ENCODE results near the gene FGFR4. TPM values are rescaled to one million over a fixed set of nuclear protein-coding genes. Genes with fewer than 3 reads are reported as not detected.

Gene FGFR4
- total RNA-seq, 2 experiments from 2014 or later: 1.4 to 1.5 TPM

GRCh38 chr5:177107159-177107558 lies 20.4 kb downstream of the FGFR4 start:
- H3K9me3 Mint-ChIP-seq: no peaks in the 10 kb centered on the region
- no peak for DNase-seq
- no peak overlapping the region for H3K27ac Mint-ChIP-seq
- no peaks in the 10 kb centered on the region for H3K27me3 Mint-ChIP-seq
- H3K4me3 Mint-ChIP-seq: no peak overlapping the region
- peaks cover 4% of the 10 kb centered on the region for H3K4me1 Mint-ChIP-seq
- no peaks in the 10 kb centered on the region for H3K36me3 Mint-ChIP-seq

GRCh38 chr5:177109810-177110209 lies 23.1 kb downstream of the FGFR4 start:
- no peak for DNase-seq
- H3K9me3 Mint-ChIP-seq: no peaks in the 10 kb centered on the region
- no peak overlapping the region for H3K27ac Mint-ChIP-seq
- peaks cover 6% of the 10 kb centered on the region for H3K4me1 Mint-ChIP-seq
- no peak overlapping the region for H3K4me3 Mint-ChIP-seq
- H3K36me3 Mint-ChIP-seq: no peaks in the 10 kb centered on the region
- no peaks in the 10 kb centered on the region for H3K27me3 Mint-ChIP-seq

GRCh38 chr5:177111720-177112394 lies 25.1 kb downstream of the FGFR4 start:
- Mint-ChIP-seq H3K4me1 (peaks cover 15% of the 10 kb centered on the region), H3K36me3 (peaks cover 3% of the 10 kb centered on the region), H3K27ac (no peak overlapping the region), H3K9me3 (peaks cover 1% of the 10 kb centered on the region), H3K27me3 (no peaks in the 10 kb centered on the region), H3K4me3 (no peak overlapping the region)
- peak; percentile 66 for DNase-seq

GRCh38 chr5:177112589-177113220 lies 26.0 kb downstream of the FGFR4 start:
- Mint-ChIP-seq H3K27me3 (no peaks in the 10 kb centered on the region), H3K4me3 (no peak overlapping the region), H3K9me3 (peaks cover 1% of the 10 kb centered on the region), H3K27ac (no peak overlapping the region), H3K36me3 (peaks cover 3% of the 10 kb centered on the region), H3K4me1 (peaks cover 18% of the 10 kb centered on the region)
- DNase-seq: no peak

- Mint-ChIP-seq H3K27ac (no peak overlapping the region), H3K9me3 (peaks cover 1% of the 10 kb centered on the region), H3K4me3 (no peak overlapping the region), H3K4me1 (peaks cover 18% of the 10 kb centered on the region), H3K27me3 (no peaks in the 10 kb centered on the region), H3K36me3 (peaks cover 3% of the 10 kb centered on the region)
- peak; percentile 71 for DNase-seq
These were observed 27.1 kb downstream of the FGFR4 start for GRCh38 chr5:177113566-177114424.

- H3K9me3 Mint-ChIP-seq: peaks cover 1% of the 10 kb centered on the region
- H3K4me1 Mint-ChIP-seq: peaks cover 17% of the 10 kb centered on the region
- H3K27ac Mint-ChIP-seq: peak overlapping the region; percentile 82
- peak overlapping the region; percentile 54 for H3K4me3 Mint-ChIP-seq
- peaks cover 3% of the 10 kb centered on the region for H3K36me3 Mint-ChIP-seq
- H3K27me3 Mint-ChIP-seq: no peaks in the 10 kb centered on the region
- DNase-seq: peak; percentile 88
These were observed 30.1 kb downstream of the FGFR4 start for GRCh38 chr5:177116631-177117373.

GRCh38 chr5:177117441-177118045 lies 30.8 kb downstream of the FGFR4 start:
- DNase-seq: no peak
- H3K4me3 Mint-ChIP-seq: no peak overlapping the region
- peaks cover 3% of the 10 kb centered on the region for H3K36me3 Mint-ChIP-seq
- peaks cover 1% of the 10 kb centered on the region for H3K9me3 Mint-ChIP-seq
- no peaks in the 10 kb centered on the region for H3K27me3 Mint-ChIP-seq
- H3K4me1 Mint-ChIP-seq: peaks cover 15% of the 10 kb centered on the region
- H3K27ac Mint-ChIP-seq: no peak overlapping the region

GRCh38 chr5:177122566-177122965 lies 35.9 kb downstream of the FGFR4 start:
- no peak overlapping the region for H3K27ac Mint-ChIP-seq
- H3K36me3 Mint-ChIP-seq: no peaks in the 10 kb centered on the region
- H3K4me3 Mint-ChIP-seq: no peak overlapping the region
- no peaks in the 10 kb centered on the region for H3K4me1 Mint-ChIP-seq
- no peaks in the 10 kb centered on the region for H3K9me3 Mint-ChIP-seq
- DNase-seq: no peak
- H3K27me3 Mint-ChIP-seq: no peaks in the 10 kb centered on the region

GRCh38 chr5:177123789-177124485 lies 37.2 kb downstream of the FGFR4 start:
- Mint-ChIP-seq H3K4me3 (no peak overlapping the region), H3K36me3 (no peaks in the 10 kb centered on the region), H3K4me1 (peaks cover 8% of the 10 kb centered on the region), H3K27me3 (no peaks in the 10 kb centered on the region), H3K9me3 (no peaks in the 10 kb centered on the region), H3K27ac (no peak overlapping the region)
- DNase-seq: no peak

GRCh38 chr5:177124486-177124991 lies 37.8 kb downstream of the FGFR4 start:
- H3K4me3 Mint-ChIP-seq: no peak overlapping the region
- H3K36me3 Mint-ChIP-seq: no peaks in the 10 kb centered on the region
- DNase-seq: no peak
- H3K27ac Mint-ChIP-seq: no peak overlapping the region
- peaks cover 14% of the 10 kb centered on the region for H3K4me1 Mint-ChIP-seq
- H3K27me3 Mint-ChIP-seq: no peaks in the 10 kb centered on the region
- no peaks in the 10 kb centered on the region for H3K9me3 Mint-ChIP-seq

GRCh38 chr5:177126771-177127170 lies 40.1 kb downstream of the FGFR4 start:
- Mint-ChIP-seq H3K4me1 (peaks cover 22% of the 10 kb centered on the region), H3K4me3 (no peak overlapping the region), H3K36me3 (no peaks in the 10 kb centered on the region), H3K27ac (no peak overlapping the region), H3K9me3 (no peaks in the 10 kb centered on the region), H3K27me3 (no peaks in the 10 kb centered on the region)
- no peak for DNase-seq

GRCh38 chr5:177128551-177128981 lies 41.9 kb downstream of the FGFR4 start:
- H3K27ac Mint-ChIP-seq: peak overlapping the region; percentile 55
- H3K36me3 Mint-ChIP-seq: no peaks in the 10 kb centered on the region
- peak overlapping the region; percentile 57 for H3K4me3 Mint-ChIP-seq
- no peaks in the 10 kb centered on the region for H3K9me3 Mint-ChIP-seq
- no peaks in the 10 kb centered on the region for H3K27me3 Mint-ChIP-seq
- peaks cover 22% of the 10 kb centered on the region for H3K4me1 Mint-ChIP-seq
- DNase-seq: no peak

- Mint-ChIP-seq H3K27ac (no peak overlapping the region), H3K4me1 (peaks cover 30% of the 10 kb centered on the region), H3K27me3 (no peaks in the 10 kb centered on the region), H3K4me3 (no peak overlapping the region), H3K36me3 (peaks cover 8% of the 10 kb centered on the region), H3K9me3 (no peaks in the 10 kb centered on the region)
- DNase-seq: no peak
These were observed 43.7 kb downstream of the FGFR4 start for GRCh38 chr5:177130211-177131018.

All from activated naive CD8-positive, alpha-beta T cell treated with anti-CD3 and anti-CD28 coated beads for 36 hours (primary cell).